ENCODE measurements around the gene PADI1.

PADI1 gene

DNA sequence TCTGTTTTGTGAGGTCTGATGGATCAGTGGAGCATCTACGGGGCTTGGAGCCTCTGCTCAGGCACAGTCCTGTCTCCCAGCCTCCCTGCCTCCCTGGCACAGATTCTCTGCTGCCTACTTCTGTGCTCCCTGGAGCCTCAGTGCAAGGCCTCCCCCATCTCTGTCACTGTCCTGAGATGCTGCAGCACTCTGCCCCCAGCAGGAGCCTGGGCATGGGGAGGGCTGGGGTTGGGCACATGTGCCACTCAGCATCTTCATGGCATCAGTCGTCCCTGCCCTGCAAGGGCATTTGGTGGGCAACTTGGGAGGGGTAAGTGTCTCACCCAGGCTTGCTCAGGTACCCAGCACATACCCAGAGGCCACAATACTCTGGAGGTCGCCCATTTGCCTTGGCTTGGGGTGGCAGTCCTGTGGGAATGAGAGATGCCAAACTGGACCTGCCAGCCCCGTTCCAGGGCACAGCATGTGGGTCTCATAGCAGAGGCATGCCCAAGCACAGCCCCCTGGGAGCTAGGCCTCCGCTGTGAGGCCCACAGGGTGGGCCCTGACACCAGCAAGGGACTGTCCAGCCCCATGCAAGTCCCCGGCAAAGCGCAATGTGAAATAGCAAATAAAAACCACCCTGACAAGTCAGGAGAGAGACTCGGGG is 72.7 kb downstream of the PADI1 start:
- DNase-seq: no peak

DNA sequence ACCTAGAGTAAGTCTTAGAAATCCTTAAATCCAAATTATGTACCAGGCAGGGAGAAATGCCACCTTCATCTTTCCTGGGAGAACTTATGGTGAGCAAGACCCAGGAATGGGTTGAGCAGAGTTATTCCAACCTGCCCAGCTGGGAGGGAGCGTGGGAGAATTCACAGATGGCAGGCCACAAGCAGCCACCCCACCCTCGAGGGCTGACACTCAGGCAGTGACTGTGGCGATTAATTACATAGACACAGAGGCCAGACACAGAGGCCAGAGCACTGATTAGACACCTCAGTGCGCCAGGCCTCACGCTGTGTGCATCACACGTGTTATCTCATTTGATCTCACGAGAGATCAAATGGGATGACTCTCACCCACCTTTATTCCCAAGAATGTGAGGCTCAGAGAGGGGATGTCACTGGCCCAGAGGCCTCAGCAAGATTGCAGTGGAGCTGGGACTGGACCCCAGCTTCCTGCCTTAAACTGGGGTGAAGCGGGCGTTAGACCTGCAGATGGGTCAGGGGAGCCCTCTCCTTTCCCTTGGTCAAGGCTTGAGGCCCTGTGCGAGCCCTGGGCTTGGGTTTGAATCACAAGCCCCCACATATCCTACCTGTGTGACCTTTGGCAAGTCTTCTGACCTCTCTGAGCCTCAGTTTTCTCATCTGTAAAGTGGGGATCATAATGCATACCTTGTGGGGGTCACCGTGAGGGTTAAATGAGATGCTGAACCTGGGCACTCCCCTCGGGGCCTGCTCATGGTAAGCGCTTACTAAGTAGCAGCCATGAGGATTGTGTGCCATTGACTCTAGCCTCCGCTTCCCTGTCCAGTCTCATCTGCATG is 74.3 kb downstream of the PADI1 start:
- DNase-seq: no peak

DNA sequence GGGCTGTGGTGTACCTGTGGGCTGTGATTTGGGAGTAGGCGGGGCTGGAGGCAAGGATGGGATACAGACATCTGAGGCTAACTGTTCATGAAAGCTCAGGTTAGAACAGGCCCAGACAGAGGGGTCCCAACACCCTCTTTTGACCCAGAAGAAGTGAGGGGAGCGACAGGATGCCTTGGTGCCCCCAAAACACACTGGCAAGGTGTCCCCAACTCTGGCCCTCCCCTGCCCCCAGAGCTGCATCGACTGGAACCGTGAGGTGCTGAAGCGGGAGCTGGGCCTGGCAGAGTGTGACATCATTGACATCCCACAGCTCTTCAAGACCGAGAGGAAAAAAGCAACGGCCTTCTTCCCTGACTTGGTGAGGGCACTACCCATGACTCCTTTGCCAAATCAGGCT is 75.5 kb downstream of the PADI1 start:
- DNase-seq: no peak

DNA sequence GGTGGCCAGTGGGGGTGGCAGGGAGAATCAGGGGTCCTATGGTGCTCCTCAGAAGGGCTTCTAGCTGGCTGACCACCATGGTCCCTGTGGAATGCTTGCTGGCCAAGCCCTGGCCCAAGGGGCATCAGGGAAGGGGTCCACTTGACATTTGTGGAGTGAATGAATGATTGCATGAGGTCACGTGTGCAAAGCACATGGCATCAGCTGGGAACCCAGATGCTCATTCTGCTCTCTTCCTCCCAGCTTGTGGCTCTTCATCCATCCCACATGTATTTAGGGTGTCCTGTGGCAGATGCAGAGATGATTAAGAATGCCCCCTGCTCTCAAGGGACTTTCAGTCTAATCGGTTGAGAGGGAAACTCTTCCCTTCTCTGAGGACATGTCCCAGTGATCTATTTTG is 76.0 kb downstream of the PADI1 start:
- DNase-seq: no peak

DNA sequence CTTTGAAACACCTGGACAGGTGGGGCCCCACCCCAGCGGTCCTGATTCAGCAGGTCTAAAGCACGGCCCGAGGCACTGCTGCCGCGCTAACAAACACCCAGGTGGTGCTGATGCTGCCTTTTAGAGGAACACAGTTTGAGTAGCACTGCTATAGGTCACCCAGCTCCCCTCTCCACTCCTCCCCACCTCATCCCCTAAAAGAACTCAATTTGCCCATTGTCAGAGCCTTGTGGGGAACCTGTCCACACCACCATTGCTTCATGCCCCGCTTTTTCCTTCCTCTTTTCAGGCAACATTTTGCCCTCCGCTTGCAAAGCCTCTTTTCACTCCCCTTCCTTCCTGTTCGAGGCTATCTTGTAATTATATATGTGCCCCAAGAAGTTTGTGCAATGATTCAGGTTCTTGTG is 76.8 kb downstream of the PADI1 start:
- no peak for DNase-seq

DNA sequence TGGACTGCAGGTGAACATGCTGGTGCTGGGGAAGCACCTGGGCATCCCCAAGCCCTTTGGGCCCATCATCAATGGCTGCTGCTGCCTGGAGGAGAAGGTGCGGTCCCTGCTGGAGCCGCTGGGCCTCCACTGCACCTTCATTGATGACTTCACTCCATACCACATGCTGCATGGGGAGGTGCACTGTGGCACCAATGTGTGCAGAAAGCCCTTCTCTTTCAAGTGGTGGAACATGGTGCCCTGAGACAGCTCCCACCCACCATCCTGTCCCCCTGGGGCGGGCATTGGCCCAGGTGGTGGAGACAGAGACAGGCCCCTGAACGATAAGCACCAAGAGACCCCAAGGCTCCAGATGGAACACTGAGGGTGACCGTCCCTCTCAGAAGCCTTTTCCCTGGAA is 77.9 kb downstream of the PADI1 start:
- DNase-seq: no peak

DNA sequence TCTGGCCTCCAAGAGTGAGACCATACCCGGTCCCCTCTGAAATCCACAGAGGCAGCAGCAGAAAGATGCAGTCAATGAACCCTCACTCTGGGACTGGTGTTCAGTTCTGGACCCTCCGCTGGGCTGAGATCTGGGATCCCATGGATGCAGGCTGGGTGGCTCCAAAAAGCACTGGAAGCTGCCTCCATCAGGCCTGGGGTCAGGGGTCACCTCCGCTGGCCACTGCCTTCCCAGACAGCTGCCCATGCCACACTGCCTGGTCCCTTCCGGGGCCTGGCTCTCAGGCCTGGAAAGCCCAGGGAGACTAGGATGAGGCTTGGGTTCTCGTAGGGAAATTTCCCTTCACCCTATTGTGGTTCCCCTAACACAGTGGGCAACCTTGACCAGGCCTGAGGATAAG is 81.7 kb downstream of the PADI1 start:
- no peak for DNase-seq

DNA sequence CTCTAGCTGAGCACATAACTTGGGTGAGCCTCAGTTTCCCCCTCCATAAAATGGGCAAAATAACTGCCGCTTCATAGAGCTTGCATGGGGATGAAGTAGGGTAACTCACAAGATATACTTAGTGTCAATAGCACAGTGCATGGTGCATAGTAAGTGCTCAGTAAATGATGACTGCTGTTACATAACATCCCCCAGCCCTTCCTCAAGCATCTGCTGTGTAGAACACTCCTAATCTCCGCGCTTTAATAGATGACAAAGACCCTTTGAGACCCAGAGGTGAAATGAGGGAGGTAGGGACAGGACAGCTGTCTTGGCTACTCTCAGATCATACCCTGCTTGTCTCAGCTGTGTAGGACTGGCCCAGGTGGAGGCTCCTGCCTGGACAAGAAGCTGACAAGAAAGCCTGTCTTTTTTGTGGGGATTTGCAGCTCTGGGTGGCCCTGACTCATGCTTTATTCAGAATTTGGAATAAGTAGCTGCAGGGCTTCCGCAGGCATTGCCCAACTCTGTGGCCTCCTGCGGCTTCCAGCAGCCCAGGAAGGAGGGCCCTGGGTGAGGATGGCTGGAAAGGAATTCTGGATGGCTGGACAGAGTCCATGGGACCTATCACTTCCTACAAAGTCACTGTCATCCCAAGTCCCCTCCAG is 82.3 kb downstream of the PADI1 start:
- DNase-seq: no peak

DNA sequence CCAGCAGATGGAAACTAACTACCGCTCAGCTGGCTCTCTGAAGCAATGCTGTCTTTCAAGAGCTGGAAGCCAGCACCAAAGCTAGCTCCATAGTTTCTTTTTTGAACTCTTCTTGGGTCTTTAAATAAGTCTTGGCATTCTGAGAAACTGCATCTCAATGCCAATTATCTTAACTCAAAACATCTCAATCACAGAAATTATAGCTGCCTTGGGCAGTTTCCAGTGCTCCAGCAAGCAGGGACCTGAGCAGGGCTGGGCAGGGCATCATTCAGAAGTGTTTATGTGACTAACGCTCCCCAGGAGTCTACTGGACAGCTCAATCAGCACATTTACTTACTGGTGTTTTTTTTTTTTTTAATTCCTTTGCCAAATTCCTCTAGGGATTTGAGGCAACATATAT is 84.8 kb downstream of the PADI1 start:
- no peak for DNase-seq

DNA sequence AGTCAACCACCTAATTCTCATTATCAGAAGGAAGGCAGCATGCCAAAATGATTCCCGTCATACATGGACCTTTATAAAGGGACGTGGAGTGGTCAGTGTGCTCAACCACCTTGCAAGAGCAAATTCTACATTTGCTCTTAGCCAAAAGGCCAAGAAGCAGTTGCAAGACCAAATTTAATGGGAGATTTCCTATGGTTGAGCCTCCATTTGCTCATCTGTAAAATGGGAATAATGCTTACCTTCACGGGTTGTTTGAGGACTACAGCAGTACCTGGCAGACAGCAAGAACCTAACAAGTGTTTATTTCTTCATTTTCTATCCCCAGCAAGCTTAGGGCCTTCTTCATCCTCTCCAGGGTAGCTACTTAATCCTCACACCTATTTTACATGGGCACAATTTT is 85.6 kb downstream of the PADI1 start:
- no peak for DNase-seq

DNA sequence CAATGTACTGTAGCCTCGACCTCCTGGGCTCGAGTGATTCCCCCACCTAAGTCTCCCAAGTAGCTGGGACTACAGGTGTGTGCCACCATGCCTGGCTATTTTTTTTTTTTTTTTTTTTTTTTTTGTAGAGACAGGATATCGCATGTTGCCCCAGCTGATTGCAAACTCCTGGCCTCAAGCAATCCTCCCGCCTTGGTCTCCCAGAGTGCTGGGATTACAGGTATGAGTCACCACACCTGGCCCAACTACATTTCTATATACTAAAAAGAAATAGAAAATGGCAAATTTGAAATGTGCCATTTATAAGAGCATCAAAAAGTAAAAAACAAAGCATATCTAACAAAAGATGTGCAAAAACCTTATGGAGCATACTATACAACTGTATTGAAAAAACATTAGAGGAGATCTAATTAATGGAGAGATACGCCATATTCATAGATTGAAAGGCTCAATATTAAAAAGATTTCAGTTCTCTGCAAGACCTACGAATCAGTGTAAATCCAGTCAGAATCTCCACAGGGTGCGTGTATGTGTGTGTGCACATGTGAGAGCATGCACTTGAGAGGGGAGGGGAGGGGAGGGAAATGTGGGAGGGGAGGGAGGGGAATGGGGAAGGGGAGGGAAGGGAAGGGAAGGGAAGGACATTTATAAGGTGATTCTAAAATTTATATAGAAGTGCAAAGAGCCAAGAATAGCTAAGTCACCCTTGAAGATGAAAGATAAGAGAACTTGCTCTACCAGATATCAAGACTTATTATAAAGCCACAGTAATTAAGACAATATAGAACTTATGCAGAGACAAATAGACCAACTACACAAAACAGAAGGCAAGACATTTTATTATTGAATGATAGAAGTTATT is 87.6 kb downstream of the PADI1 start:
- no peak for DNase-seq

DNA sequence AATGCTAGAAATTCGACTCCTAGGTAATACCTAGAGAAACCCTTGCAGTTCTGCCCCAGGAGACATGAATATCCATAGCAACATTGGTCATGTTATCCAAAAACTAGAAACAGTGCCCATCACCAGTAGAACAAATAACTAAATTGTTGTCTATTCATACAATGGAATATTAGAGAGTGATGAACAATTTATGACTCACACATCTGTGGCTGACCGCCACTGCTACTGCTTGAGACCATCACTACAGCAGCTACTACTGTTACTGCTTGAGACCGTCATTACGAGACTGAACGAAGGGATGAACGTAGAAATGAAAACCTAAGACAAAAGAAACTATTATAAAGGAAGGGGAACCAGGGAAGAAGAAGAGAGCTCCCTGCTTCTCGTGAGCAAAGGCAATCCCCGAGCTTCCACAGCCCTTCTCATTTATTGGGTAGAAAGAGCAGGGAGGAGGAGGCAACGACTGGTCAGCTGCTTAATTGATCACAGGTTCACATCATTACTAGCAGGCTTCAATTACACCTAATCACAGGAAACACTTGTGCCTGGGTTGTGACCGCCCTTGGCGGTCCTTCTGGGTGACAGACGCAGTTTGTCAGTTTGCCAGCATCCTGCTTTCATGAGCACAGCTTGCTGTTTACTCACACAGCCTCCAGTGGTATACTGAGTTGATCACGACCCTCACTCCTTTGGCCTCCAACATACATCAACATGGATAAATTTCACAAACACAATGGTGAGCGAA is 88.9 kb downstream of the PADI1 start:
- no peak for DNase-seq

DNA sequence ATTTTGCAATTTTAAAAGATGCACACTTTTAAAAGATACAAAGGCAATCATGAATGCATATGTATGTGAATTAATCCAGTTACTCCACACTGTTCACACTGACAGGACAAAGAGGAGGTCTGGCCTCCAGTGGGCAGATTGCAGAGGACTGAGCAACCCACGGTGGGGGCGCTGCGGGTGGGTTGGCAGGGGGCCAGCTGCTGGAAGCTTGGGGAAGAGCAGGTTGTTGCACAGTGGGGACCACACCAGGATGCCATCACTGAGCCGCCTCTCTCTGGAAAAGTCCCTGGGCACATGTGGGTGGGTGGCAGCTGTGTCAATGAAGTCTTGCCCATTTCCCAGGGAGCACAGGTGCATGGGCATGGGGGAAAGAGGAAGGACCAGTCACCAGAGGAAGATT is 90.4 kb downstream of the PADI1 start:
- DNase-seq: no peak

Data from DMS 273 treated with DMSO at 0.1 percent for 48 hours (cell line).